ENCODE measurements around the gene USP14.
"Not testable (repeated sequence)": the region's sequence is repeated elsewhere in the genome, so short reads cannot be mapped to it uniquely, and the experiment has no call there.

The USP14 gene

GRCh38 chr18:158128-159036 lies at the start of gene USP14:
TSS of gene USP14 (plus strand) at chr18:158557. CDS start at chr18:158699, 142 bp downstream.
- peak; percentile 95 for DNase-seq

- not testable (repeated sequence) for DNase-seq
These were observed 49.7 kb upstream of the USP14 start for GRCh38 chr18:108665-109063.

GRCh38 chr18:109130-109921 lies 49.0 kb upstream of the USP14 start:
- DNase-seq = not testable (repeated sequence)

DNA sequence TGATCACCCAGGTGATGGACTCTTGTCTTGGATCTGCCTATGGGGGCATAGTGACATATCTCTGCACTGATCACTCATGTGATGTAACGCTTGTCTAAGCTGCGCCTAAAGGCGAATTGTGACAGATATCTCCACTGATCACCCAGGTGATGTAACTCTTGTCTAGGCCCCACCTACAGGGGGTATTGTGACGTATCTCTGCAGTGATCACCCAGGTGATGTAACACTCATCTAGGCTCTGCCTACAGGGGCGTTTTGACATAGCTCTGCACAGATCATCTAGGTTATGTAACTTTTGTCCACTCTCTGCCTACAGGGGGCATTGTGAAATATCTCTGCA lies 48.5 kb upstream of the USP14 start:
- DNase-seq = not testable (repeated sequence)

- not testable (repeated sequence) for DNase-seq
These were observed 47.8 kb upstream of the USP14 start for GRCh38 chr18:110351-111201.

GRCh38 chr18:111306-112014 lies 46.9 kb upstream of the USP14 start:
- peak; percentile 63 for DNase-seq

- not testable (repeated sequence) for DNase-seq
These were observed 46.2 kb upstream of the USP14 start for GRCh38 chr18:112015-112733.

DNA sequence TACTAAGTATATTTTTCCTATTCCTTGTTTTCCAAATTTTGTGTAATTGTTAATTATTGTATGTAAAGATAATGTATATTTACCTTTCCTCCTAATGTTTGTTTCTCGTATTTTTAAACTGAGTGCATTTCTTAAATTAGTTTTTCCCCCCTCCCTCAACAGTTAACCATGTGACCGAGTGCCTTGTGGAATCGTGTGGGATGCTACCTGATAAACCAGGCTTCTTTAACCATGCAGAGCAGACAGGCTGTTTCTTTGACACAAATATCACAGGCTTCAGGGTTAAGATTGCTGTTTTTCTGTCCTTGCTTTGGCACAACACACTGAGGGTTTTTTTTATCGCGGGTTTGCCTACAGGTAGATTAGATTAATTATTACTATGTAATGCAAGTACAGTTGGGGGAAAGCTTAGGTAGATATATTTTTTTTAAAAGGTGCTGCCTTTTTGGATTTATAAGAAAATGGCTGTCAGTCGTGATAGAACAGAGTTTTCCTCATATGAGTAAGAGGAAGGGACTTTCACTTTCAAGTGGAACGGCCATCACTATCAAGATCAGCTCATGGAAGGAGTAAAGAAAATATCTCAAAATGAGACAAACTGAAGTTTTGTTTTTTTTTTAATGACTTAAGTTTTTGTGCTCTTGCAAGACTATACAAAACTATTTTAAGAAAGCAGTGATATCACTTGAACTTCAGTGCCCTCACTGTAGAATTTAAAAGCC lies 37.7 kb upstream of the USP14 start:
- DNase-seq = not testable (repeated sequence)

DNA sequence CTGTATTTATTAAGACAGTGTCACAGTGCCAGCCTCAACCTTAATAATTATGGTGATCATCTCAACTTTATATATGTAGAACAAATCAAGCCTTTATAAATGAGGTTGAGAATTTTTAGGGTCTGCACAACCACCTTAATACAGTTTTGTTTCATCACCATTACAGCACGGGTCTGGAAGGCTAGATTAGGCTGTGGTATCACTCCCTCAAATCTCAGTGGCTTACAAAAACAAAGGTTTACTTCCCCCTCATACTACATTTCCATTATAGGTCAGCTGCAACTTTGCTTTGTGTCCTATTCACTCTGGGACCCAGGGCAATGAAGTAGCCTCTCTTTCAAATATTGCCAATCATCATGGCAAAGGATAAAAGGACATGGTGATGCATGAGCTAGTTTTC lies 23.3 kb upstream of the USP14 start:
- no peak for DNase-seq

DNA sequence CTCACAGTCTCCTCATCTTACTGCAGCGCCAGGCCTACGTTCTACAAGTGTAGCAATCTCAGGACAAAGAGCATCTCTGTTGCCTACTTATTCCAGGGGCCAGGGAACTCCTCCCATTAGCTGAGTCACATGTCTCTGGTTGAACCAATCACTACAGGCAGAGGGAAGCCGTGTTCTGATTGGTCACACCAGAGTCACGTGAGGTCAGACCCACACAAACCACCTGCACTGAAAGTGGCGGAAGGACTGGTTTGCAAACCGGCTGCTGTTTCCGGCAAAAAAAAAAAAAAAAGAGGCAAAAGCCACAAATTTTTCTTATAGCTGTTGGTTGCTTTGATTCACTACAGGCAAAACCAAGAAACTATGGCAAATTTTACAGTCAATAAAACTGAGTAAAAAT lies 21.9 kb upstream of the USP14 start:
- no peak for DNase-seq

- no peak for DNase-seq
These were observed 21.0 kb upstream of the USP14 start for GRCh38 chr18:137327-137726.

DNA sequence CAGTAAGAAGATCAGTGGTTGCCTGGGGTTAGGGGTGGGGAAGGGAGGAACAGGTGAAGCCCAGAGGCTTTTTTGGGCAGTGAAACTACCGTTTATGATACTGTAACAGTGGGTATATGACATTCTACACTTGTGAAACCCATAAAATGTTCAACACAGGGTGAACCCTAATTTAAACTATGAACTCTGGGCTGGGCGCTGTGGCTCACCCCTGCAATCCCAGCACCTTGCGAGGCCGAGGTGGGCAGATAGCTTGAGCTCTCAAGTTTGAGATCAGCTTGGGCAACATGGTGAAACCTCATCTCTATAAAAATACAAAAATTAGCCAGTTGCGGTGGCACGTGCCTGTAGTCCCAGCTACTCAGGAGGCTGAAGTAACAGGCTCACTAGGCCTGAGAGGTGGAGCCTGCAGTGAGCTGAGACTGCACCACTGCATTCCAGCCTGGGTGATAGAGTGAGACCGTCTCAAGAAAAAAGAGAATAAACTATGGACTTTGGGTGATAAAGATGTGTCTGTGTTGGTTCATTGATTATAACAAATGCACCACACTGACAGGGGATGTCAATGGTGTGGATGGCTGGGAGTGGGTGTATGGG lies 17.6 kb upstream of the USP14 start:
- no peak for DNase-seq

GRCh38 chr18:142624-143296 lies 15.6 kb upstream of the USP14 start:
- not testable (repeated sequence) for DNase-seq

GRCh38 chr18:148841-149240 lies 9.5 kb upstream of the USP14 start:
- DNase-seq = no peak

GRCh38 chr18:154151-154550 lies 4.2 kb upstream of the USP14 start:
- no peak for DNase-seq

- no peak for DNase-seq
These were observed 2.7 kb upstream of the USP14 start for GRCh38 chr18:155688-156087.

GRCh38 chr18:156514-157230 lies 1.7 kb upstream of the USP14 start:
- no peak for DNase-seq

GRCh38 chr18:159037-159652 lies 788 bp downstream of the USP14 start:
- DNase-seq = peak; percentile 16

- no peak for DNase-seq
These were observed 1.6 kb downstream of the USP14 start for GRCh38 chr18:159933-160332.

All from suppressor macrophage treated with lipopolysaccharide for 4 hours (primary cell).